Measurements from ENCODE around the gene LRP5.
"Not testable (repeated sequence)": the region's sequence is repeated elsewhere in the genome, so short reads cannot be mapped to it uniquely, and the experiment has no call there.

Gene LRP5

DNA sequence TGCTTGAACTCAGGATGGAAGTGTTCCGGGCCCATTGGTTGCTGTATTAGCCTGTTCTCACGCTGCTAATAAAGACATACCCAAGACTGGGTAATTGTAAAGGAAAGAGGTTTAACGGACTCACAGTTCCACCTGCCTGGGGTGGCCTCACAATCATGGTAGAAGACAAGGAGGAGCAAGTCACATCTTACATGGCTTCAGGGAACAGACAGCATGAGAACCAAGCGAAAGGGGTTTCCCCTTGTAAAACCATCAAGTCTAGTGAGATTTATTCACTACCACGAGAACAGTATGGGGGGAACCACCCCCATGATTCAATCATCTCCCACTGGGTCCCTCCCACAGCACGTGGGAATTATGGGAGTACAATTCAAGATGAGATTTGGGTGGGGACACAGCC lies 135.5 kb downstream of the LRP5 start:
- not testable (repeated sequence) for H3K36me3 ChIP-seq (ENCODE audit: control insufficient read depth, insufficient read depth, low read length); H3K4me3 ChIP-seq (ENCODE audit: insufficient read depth, low read depth, low read length, poor library complexity, severe bottlenecking)

GRCh38 chr11:68448604-68449011 lies 136.2 kb downstream of the LRP5 start:
- no peak for DNase-seq

More for the DNA sequence above, 135.5 kb downstream of the LRP5 start:
- not testable (repeated sequence) for H3K27me3 ChIP-seq (replicated peaks; ENCODE audit: control insufficient read depth, insufficient read depth, low read length, poor library complexity, severe bottlenecking); DNase-seq; H3K9me3 ChIP-seq (ENCODE audit: control insufficient read depth, low read length); H3K27ac ChIP-seq (ENCODE audit: insufficient read depth, low read length, poor library complexity, severe bottlenecking); H3K4me1 ChIP-seq (ENCODE audit: control insufficient read depth, insufficient read depth, low read length, poor library complexity, severe bottlenecking)

GRCh38 chr11:68449951-68450350 lies 137.6 kb downstream of the LRP5 start:
- Histone ChIP-seq H3K9me3 (ENCODE audit: control insufficient read depth, low read length) (no peaks in the 10 kb centered on the region), H3K27me3 (replicated peaks; ENCODE audit: control insufficient read depth, insufficient read depth, low read length, poor library complexity, severe bottlenecking) (no peaks in the 10 kb centered on the region), H3K27ac (ENCODE audit: insufficient read depth, low read length, poor library complexity, severe bottlenecking) (no peak overlapping the region), H3K4me1 (ENCODE audit: control insufficient read depth, insufficient read depth, low read length, poor library complexity, severe bottlenecking) (no peaks in the 10 kb centered on the region), H3K4me3 (ENCODE audit: insufficient read depth, low read depth, low read length, poor library complexity, severe bottlenecking) (no peak overlapping the region), H3K36me3 (ENCODE audit: control insufficient read depth, insufficient read depth, low read length) (no peaks in the 10 kb centered on the region)
- DNase-seq = no peak

More at GRCh38 chr11:68448604-68449011, 136.2 kb downstream of the LRP5 start:
- no peak overlapping the region for H3K27ac ChIP-seq (ENCODE audit: insufficient read depth, low read length, poor library complexity, severe bottlenecking)
- no peaks in the 10 kb centered on the region for H3K9me3 ChIP-seq (ENCODE audit: control insufficient read depth, low read length)
- no peaks in the 10 kb centered on the region for H3K4me1 ChIP-seq (ENCODE audit: control insufficient read depth, insufficient read depth, low read length, poor library complexity, severe bottlenecking)
- no peak overlapping the region for H3K4me3 ChIP-seq (ENCODE audit: insufficient read depth, low read depth, low read length, poor library complexity, severe bottlenecking)
- no peaks in the 10 kb centered on the region for H3K36me3 ChIP-seq (ENCODE audit: control insufficient read depth, insufficient read depth, low read length)
- H3K27me3 ChIP-seq (replicated peaks; ENCODE audit: control insufficient read depth, insufficient read depth, low read length, poor library complexity, severe bottlenecking) = no peaks in the 10 kb centered on the region

- no peaks in the 10 kb centered on the region for H3K27me3 ChIP-seq (replicated peaks; ENCODE audit: control insufficient read depth, insufficient read depth, low read length, poor library complexity, severe bottlenecking)
- H3K4me3 ChIP-seq (ENCODE audit: insufficient read depth, low read depth, low read length, poor library complexity, severe bottlenecking) = no peak overlapping the region
- H3K4me1 ChIP-seq (ENCODE audit: control insufficient read depth, insufficient read depth, low read length, poor library complexity, severe bottlenecking) = no peaks in the 10 kb centered on the region
- H3K27ac ChIP-seq (ENCODE audit: insufficient read depth, low read length, poor library complexity, severe bottlenecking) = no peak overlapping the region
- DNase-seq = no peak
- H3K36me3 ChIP-seq (ENCODE audit: control insufficient read depth, insufficient read depth, low read length) = no peaks in the 10 kb centered on the region
- no peaks in the 10 kb centered on the region for H3K9me3 ChIP-seq (ENCODE audit: control insufficient read depth, low read length)
These were observed 138.3 kb downstream of the LRP5 start for GRCh38 chr11:68450711-68451110.

DNA sequence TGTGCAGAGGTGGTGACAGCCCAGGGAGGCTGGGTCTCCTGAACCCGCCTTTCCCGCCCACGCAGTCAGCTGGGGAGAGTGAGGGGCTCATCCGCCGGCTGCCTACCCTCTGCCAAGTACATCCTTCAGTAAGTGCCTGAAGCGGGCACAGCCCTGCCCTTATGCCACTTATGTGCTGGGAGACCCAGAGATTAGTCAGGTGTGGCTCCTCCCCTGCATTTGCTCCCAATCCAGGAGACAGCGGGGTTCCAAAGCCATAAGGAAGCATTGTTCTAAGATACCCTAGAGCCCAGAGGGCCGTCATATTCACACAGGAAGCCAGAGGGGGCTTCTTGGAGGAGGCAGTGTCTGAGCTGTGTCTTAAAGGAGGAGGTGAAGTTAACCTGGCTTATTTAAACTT lies 142.4 kb downstream of the LRP5 start:
- no peak for DNase-seq
- no peaks in the 10 kb centered on the region for H3K9me3 ChIP-seq (ENCODE audit: control insufficient read depth, low read length)
- no peaks in the 10 kb centered on the region for H3K27me3 ChIP-seq (replicated peaks; ENCODE audit: control insufficient read depth, insufficient read depth, low read length, poor library complexity, severe bottlenecking)
- H3K27ac ChIP-seq (ENCODE audit: insufficient read depth, low read length, poor library complexity, severe bottlenecking) = no peak overlapping the region
- no peak overlapping the region for H3K4me3 ChIP-seq (ENCODE audit: insufficient read depth, low read depth, low read length, poor library complexity, severe bottlenecking)
- H3K4me1 ChIP-seq (ENCODE audit: control insufficient read depth, insufficient read depth, low read length, poor library complexity, severe bottlenecking) = peaks cover 2% of the 10 kb centered on the region
- H3K36me3 ChIP-seq (ENCODE audit: control insufficient read depth, insufficient read depth, low read length) = no peaks in the 10 kb centered on the region

DNA sequence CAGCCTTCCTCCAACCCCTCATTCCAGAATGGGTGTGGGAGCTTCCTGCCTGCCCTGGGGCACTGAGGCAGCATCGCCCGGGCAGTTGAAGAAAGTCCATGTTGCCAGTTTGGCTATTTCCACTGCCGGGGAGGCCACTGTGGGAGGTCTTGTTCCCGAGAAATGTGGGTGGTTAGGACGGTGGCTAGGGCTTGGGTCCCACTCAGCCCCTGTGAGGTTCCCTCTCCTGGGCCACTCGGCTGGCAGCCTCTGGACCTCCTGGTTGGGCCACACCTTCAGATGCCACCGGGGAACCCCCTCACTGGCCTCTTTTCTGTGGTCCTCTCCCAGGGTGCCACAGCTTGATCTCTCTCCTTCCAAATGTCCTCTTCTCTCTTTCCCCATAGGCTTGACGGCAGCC lies 143.1 kb downstream of the LRP5 start:
- Histone ChIP-seq H3K9me3 (ENCODE audit: control insufficient read depth, low read length) (no peaks in the 10 kb centered on the region), H3K27ac (ENCODE audit: insufficient read depth, low read length, poor library complexity, severe bottlenecking) (no peak overlapping the region), H3K4me3 (ENCODE audit: insufficient read depth, low read depth, low read length, poor library complexity, severe bottlenecking) (no peak overlapping the region), H3K4me1 (ENCODE audit: control insufficient read depth, insufficient read depth, low read length, poor library complexity, severe bottlenecking) (peaks cover 3% of the 10 kb centered on the region), H3K27me3 (replicated peaks; ENCODE audit: control insufficient read depth, insufficient read depth, low read length, poor library complexity, severe bottlenecking) (no peaks in the 10 kb centered on the region), H3K36me3 (ENCODE audit: control insufficient read depth, insufficient read depth, low read length) (no peaks in the 10 kb centered on the region)
- DNase-seq = no peak

DNA sequence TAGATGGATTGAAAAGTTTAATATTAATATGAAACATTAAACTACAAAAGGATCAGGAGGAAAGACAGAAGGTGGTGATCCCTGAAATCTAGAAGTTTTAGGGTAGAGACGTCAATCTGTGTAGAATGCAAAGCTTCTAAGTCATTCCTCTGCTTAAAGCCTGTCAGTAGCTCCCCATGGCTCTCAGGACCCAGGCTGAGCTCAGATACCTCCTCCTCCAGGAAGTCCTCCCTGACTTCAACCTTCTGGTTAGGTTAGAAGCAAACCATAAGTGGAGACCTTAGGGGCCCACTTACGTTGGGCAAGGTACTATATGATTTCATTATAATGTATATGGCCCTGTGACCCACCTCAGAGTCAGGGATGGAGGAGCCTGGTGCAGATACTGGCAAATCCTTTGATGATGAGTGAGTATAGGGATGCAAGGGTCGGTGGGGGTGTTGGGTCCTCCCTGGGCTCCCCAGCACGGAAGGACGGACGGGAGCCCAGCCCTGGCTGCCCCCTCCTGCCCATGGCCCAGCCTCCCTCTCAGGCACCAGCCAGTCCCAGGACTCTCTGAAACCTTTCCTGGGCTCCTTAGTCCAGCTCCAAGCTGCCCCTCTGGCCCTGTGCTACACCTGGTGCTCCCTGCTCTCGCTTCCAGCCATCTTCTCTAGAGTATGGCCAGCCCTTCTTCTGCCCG lies 145.0 kb downstream of the LRP5 start:
- H3K4me1 ChIP-seq (ENCODE audit: control insufficient read depth, insufficient read depth, low read length, poor library complexity, severe bottlenecking) = peaks cover 8% of the 10 kb centered on the region
- no peak overlapping the region for H3K27ac ChIP-seq (ENCODE audit: insufficient read depth, low read length, poor library complexity, severe bottlenecking)
- H3K4me3 ChIP-seq (ENCODE audit: insufficient read depth, low read depth, low read length, poor library complexity, severe bottlenecking) = no peak overlapping the region
- no peaks in the 10 kb centered on the region for H3K36me3 ChIP-seq (ENCODE audit: control insufficient read depth, insufficient read depth, low read length)
- H3K9me3 ChIP-seq (ENCODE audit: control insufficient read depth, low read length) = no peaks in the 10 kb centered on the region
- no peak for DNase-seq
- H3K27me3 ChIP-seq (replicated peaks; ENCODE audit: control insufficient read depth, insufficient read depth, low read length, poor library complexity, severe bottlenecking) = no peaks in the 10 kb centered on the region

DNA sequence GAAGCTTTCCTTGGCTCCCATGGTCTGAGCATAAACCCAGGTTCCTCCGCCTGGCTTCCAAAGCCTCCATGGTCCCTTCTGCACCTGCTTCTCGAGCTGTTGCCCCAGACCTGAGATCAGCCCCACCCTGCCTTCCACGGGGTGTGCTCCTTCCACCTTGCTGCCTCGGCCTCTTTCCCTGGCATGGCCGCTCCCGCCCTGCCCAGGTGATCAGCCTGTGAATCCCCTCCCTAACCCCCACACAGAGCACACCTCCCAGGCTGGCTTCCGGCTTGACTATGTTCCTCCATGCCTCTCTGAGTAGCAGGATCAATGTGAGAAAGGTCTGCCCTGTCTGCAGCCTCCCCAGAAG lies 145.5 kb downstream of the LRP5 start:
- H3K4me3 ChIP-seq (ENCODE audit: insufficient read depth, low read depth, low read length, poor library complexity, severe bottlenecking) = no peak overlapping the region
- no peak overlapping the region for H3K27ac ChIP-seq (ENCODE audit: insufficient read depth, low read length, poor library complexity, severe bottlenecking)
- H3K27me3 ChIP-seq (replicated peaks; ENCODE audit: control insufficient read depth, insufficient read depth, low read length, poor library complexity, severe bottlenecking) = no peaks in the 10 kb centered on the region

GRCh38 chr11:68458340-68458739 lies 145.9 kb downstream of the LRP5 start:
- H3K4me3 ChIP-seq (ENCODE audit: insufficient read depth, low read depth, low read length, poor library complexity, severe bottlenecking); H3K36me3 ChIP-seq (ENCODE audit: control insufficient read depth, insufficient read depth, low read length); H3K9me3 ChIP-seq (ENCODE audit: control insufficient read depth, low read length); DNase-seq; H3K27ac ChIP-seq (ENCODE audit: insufficient read depth, low read length, poor library complexity, severe bottlenecking); H3K4me1 ChIP-seq (ENCODE audit: control insufficient read depth, insufficient read depth, low read length, poor library complexity, severe bottlenecking); H3K27me3 ChIP-seq (replicated peaks; ENCODE audit: control insufficient read depth, insufficient read depth, low read length, poor library complexity, severe bottlenecking): not testable (repeated sequence)

More for the DNA sequence above, 145.5 kb downstream of the LRP5 start:
- no peaks in the 10 kb centered on the region for H3K36me3 ChIP-seq (ENCODE audit: control insufficient read depth, insufficient read depth, low read length)
- peaks cover 8% of the 10 kb centered on the region for H3K4me1 ChIP-seq (ENCODE audit: control insufficient read depth, insufficient read depth, low read length, poor library complexity, severe bottlenecking)
- no peaks in the 10 kb centered on the region for H3K9me3 ChIP-seq (ENCODE audit: control insufficient read depth, low read length)
- no peak for DNase-seq

GRCh38 chr11:68459886-68460740 lies 147.7 kb downstream of the LRP5 start:
- no peaks in the 10 kb centered on the region for H3K36me3 ChIP-seq (ENCODE audit: control insufficient read depth, insufficient read depth, low read length)
- H3K9me3 ChIP-seq (ENCODE audit: control insufficient read depth, low read length) = no peaks in the 10 kb centered on the region
- H3K27ac ChIP-seq (ENCODE audit: insufficient read depth, low read length, poor library complexity, severe bottlenecking) = peak overlapping the region; percentile 98
- DNase-seq = peak; percentile 92 to 94 (median 92)
- no peaks in the 10 kb centered on the region for H3K27me3 ChIP-seq (replicated peaks; ENCODE audit: control insufficient read depth, insufficient read depth, low read length, poor library complexity, severe bottlenecking)
- H3K4me1 ChIP-seq (ENCODE audit: control insufficient read depth, insufficient read depth, low read length, poor library complexity, severe bottlenecking) = peaks cover 10% of the 10 kb centered on the region
- peak overlapping the region; percentile 95 for H3K4me3 ChIP-seq (ENCODE audit: insufficient read depth, low read depth, low read length, poor library complexity, severe bottlenecking)

All from effector memory CD4-positive, alpha-beta T cell (primary cell).